Glutamatergic neuron (in vitro differentiated cells): Measurements from ENCODE around the gene KANSL2. TPM values are rescaled to one million over a fixed set of nuclear protein-coding genes. Genes with fewer than 3 reads are reported as not detected.
"Not testable (repeated sequence)": the region's sequence is repeated elsewhere in the genome, so short reads cannot be mapped to it uniquely, and the experiment has no call there.

Source experiments
- DNase-seq: peaks from one replicate; pipeline ENCODE4 v3.0.0; 2022
- H3K27ac Mint-ChIP-seq: one replicate; pipeline ENCODE4 v1.8.0; 2020; ENCODE audit warnings: mild to moderate bottlenecking, mixed read lengths, inconsistent platforms; ENCODE audit not compliant: unreplicated experiment
- H3K27me3 Mint-ChIP-seq: one replicate; pipeline ENCODE4 v1.8.0; 2020; ENCODE audit warnings: mild to moderate bottlenecking, moderate library complexity, mixed read lengths, inconsistent platforms; ENCODE audit not compliant: unreplicated experiment
- H3K36me3 Mint-ChIP-seq: one replicate; pipeline ENCODE4 v1.8.0; 2020; ENCODE audit warnings: mild to moderate bottlenecking, mixed read lengths, inconsistent platforms; ENCODE audit not compliant: unreplicated experiment
- H3K4me1 Mint-ChIP-seq: one replicate; pipeline ENCODE4 v1.8.0; 2020; ENCODE audit warnings: mild to moderate bottlenecking, low read depth, mixed read lengths, inconsistent platforms; ENCODE audit not compliant: unreplicated experiment
- H3K4me3 Mint-ChIP-seq: one replicate; pipeline ENCODE4 v1.8.0; 2020; ENCODE audit warnings: mild to moderate bottlenecking, mixed read lengths, inconsistent platforms; ENCODE audit not compliant: unreplicated experiment
- H3K9me3 Mint-ChIP-seq: one replicate; pipeline ENCODE4 v1.8.0; 2020; ENCODE audit warnings: mild to moderate bottlenecking, moderate library complexity, mixed read lengths, inconsistent platforms; ENCODE audit not compliant: unreplicated experiment
- total RNA-seq: library from RNA; stranded (reverse); fragmentation: NEBNext Ultra II Directional; extraction: Animal tissue kit (Norgen Biotek cat#: 25700); gene quantifications from one replicate; pipeline ENCODE4 v1.2.1, GENCODE V29; 2021; ENCODE audit not compliant: unreplicated experiment
- TF ChIP-seq, protein P1 (sequence below): fragments of 200-600 bp; sonication (generic); IDR thresholded peaks from one replicate; pipeline ENCODE4 v1.5.0; 2021; ENCODE audit not compliant: partially characterized antibody, unreplicated experiment

KANSL2 gene
- total RNA-seq, 1 donor from 2014 or later: 48.9 TPM

DNA sequence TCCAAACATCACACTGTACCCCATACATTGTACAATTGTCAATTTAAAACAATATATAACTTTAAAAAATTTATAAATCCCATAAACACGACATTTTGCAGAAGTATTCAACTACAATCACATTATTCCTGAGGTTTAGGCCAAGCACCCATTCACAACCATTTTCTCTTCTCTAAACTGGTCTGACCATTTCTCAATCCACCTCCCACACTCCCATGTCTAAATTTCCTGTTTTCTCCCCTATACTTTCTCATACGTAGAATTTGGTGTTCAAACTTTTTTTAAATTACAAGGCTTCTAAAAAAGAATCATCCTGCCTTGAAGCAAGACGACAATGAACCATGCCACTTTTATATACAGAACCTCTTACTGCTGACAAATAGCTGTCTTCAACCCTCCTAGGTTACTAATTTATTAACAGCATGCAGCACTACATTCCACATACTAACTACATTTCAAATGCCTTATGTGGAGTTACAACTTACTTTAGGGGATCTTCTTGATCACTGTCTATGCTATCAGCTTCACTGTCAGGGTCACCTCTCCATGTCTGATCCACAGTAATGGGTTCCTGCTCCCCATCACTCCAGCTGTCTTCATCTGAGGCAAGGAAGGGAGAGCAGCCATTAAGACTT, 3.4 kb downstream of the KANSL2 start:
- peaks cover 3% of the 10 kb centered on the region for H3K36me3 Mint-ChIP-seq
- peaks cover 21% of the 10 kb centered on the region for H3K4me1 Mint-ChIP-seq
- H3K27ac Mint-ChIP-seq: no peak overlapping the region
- H3K4me3 Mint-ChIP-seq: peak overlapping the region; percentile 79
- H3K9me3 Mint-ChIP-seq: peaks cover 7% of the 10 kb centered on the region
- no peaks in the 10 kb centered on the region for H3K27me3 Mint-ChIP-seq
- TF ChIP-seq, protein P1, sequence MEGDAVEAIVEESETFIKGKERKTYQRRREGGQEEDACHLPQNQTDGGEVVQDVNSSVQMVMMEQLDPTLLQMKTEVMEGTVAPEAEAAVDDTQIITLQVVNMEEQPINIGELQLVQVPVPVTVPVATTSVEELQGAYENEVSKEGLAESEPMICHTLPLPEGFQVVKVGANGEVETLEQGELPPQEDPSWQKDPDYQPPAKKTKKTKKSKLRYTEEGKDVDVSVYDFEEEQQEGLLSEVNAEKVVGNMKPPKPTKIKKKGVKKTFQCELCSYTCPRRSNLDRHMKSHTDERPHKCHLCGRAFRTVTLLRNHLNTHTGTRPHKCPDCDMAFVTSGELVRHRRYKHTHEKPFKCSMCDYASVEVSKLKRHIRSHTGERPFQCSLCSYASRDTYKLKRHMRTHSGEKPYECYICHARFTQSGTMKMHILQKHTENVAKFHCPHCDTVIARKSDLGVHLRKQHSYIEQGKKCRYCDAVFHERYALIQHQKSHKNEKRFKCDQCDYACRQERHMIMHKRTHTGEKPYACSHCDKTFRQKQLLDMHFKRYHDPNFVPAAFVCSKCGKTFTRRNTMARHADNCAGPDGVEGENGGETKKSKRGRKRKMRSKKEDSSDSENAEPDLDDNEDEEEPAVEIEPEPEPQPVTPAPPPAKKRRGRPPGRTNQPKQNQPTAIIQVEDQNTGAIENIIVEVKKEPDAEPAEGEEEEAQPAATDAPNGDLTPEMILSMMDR: no peak
- no peak for DNase-seq

DNA sequence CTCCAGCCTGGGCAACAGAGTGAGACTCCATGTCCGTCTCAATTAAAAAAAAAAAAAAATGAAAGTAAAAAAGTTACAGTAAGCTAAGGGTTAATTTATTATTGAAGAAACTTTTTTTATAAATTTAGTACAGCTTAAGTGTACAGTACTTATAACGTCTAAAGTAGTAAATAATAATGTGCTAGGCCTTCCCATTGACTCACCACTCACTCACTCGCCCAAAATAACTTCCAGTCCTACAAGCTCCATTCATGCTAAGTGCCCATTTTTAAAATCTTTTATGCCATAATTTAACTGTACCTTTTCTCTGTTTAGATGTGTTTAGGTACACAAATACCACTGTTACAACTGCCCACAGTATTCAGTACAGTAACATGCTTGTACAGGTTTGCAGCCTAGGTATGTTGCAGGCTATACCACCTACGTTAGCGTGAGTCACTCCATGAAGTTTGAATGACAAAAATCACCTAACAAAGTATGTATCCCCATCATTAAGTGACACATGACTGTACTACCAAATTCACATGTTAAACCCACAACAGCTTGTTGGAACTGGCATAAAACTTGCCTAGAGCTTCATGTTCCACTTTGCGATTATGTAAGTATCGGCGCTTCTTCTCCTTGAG, 10.7 kb downstream of the KANSL2 start:
- TF ChIP-seq, protein P1: no peak
- Mint-ChIP-seq H3K36me3 (no peaks in the 10 kb centered on the region), H3K9me3 (peaks cover 2% of the 10 kb centered on the region), H3K4me3 (peak overlapping the region; percentile 14), H3K27me3 (no peaks in the 10 kb centered on the region), H3K27ac (peak overlapping the region; percentile 4), H3K4me1 (peaks cover 5% of the 10 kb centered on the region)
- DNase-seq: no peak

DNA sequence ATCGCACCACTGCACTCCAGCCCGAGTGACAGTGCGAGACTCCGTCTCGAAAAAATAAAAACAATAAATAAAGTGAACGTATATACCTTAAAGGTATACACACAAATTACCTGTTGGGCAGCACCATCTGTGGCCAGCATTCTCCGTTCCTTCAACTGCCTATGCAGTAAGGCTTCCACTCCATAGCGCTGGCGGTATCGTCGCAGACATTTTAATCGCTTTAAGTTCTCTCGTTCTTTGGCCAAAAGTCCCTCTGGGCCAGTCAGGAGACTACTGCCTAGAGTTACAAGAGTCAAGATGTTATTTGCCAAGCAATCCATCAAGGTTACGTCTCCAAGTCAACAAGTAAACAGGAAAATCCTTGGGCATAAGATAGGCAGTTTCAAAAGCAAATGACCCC, 13.0 kb downstream of the KANSL2 start:
- TF ChIP-seq, protein P1: no peak
- no peak overlapping the region for H3K27ac Mint-ChIP-seq
- H3K4me1 Mint-ChIP-seq: no peaks in the 10 kb centered on the region
- no peaks in the 10 kb centered on the region for H3K36me3 Mint-ChIP-seq
- no peak for DNase-seq
- H3K4me3 Mint-ChIP-seq: no peak overlapping the region
- H3K9me3 Mint-ChIP-seq: peaks cover 2% of the 10 kb centered on the region
- no peaks in the 10 kb centered on the region for H3K27me3 Mint-ChIP-seq

DNA sequence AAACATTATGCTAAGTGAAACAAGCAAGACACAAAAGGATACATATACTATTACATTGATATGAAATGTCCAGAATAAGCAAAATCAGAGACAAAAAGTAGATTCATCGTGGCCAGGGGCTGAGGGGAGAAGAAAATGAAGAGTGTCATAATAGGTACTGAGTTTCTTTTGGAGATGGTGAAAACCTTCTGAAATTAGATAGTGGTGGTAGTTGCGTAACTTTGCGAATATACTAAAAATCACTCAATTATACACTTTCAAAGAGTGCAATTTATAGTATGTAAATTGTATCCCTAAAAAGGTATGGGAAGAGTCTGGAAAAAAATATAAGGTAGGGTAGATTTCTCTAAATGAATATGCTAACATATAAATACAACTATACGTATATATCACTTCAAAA, 22.2 kb downstream of the KANSL2 start:
- H3K27ac Mint-ChIP-seq: no peak overlapping the region
- no peak for DNase-seq
- TF ChIP-seq, protein P1: no peak

DNA sequence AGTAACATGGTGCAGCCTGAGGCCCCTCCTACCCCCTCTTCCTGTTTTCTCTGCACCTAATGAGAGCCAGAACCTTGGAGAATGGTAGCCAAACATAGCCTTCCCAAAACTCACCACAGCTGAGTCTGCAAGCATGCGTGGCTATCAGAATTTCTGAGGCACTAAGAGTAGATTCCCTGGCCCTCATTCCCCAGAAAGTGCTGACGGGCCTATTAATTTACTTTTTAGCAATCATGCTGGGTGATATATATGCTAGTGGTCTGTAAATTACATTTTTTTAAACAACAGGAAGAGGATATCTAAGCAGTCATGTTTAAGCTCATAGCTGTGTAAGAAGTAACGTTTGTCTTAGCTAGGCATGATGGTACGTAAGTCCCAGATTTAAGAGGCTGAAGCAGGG, 30.4 kb downstream of the KANSL2 start:
- TF ChIP-seq, protein P1: no peak
- no peaks in the 10 kb centered on the region for H3K27me3 Mint-ChIP-seq
- no peaks in the 10 kb centered on the region for H3K4me1 Mint-ChIP-seq
- DNase-seq: no peak
- no peak overlapping the region for H3K27ac Mint-ChIP-seq
- H3K4me3 Mint-ChIP-seq: no peak overlapping the region
- no peaks in the 10 kb centered on the region for H3K36me3 Mint-ChIP-seq
- no peaks in the 10 kb centered on the region for H3K9me3 Mint-ChIP-seq

More for the DNA sequence above, 22.2 kb downstream of the KANSL2 start:
- H3K9me3 Mint-ChIP-seq: peaks cover 2% of the 10 kb centered on the region
- H3K4me3 Mint-ChIP-seq: no peak overlapping the region
- no peaks in the 10 kb centered on the region for H3K27me3 Mint-ChIP-seq
- no peaks in the 10 kb centered on the region for H3K4me1 Mint-ChIP-seq
- H3K36me3 Mint-ChIP-seq: no peaks in the 10 kb centered on the region

DNA sequence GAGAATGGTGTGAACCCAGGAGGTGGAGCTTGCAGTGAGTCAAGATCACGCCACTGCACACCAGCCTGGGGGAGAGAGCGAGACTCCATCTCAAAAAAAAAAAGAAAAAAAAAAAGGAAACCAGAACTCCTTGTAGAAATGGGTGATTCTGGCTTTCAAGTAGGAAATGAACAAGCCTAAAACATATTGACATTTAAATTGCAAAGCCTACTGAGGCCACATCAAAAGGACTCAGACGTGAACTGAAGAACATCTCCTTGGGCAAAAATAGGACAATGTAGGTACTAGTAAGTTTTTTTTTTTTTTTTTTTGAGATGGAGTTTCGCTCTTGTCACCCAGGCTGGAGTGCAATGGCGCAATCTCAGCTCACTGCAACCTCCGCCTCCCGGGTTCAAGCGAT, 36.7 kb downstream of the KANSL2 start:
- H3K27me3 Mint-ChIP-seq, H3K4me1 Mint-ChIP-seq, H3K27ac Mint-ChIP-seq, DNase-seq, H3K9me3 Mint-ChIP-seq, H3K4me3 Mint-ChIP-seq: not testable (repeated sequence)
- peaks cover 25% of the 10 kb centered on the region for H3K36me3 Mint-ChIP-seq
